HG02610 (cell line): Measurements from ENCODE around the gene PROK1.
"Not testable (repeated sequence)": the region's sequence is repeated elsewhere in the genome, so short reads cannot be mapped to it uniquely, and the experiment has no call there.

Experiments used
- ATAC-seq: cut with Tn5 transposase; IDR thresholded peaks from one replicate; pipeline ENCODE4 v1.9.1; 2021; ENCODE audit warnings: mild to moderate bottlenecking, moderate library complexity; ENCODE audit not compliant: unreplicated experiment

Gene PROK1, protein sequence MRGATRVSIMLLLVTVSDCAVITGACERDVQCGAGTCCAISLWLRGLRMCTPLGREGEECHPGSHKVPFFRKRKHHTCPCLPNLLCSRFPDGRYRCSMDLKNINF

DNA sequence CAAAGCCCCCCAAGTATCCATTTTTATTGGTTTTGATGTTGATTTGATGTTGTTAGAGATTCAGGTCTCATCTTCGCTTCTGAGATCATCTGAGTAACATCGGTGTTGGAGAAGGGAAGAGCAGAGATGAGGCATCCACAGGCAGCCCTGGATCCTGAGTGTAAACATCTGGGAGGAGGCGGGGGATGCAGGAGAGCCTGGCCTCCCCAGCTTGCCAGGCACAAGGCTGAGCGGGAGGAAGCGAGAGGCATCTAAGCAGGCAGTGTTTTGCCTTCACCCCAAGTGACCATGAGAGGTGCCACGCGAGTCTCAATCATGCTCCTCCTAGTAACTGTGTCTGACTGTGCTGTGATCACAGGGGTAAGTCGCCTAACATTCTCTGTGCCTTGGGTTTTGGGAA lies at the start of gene PROK1:
PROK1 (plus strand) TSS at position 221 of the 400 bp plus-strand sequence; CDS start at position 289, 68 bp downstream.
- ATAC-seq, result no peak

GRCh38 chr1:110403805-110404204 lies 47.1 kb upstream of the PROK1 start:
- ATAC-seq, result no peak

DNA sequence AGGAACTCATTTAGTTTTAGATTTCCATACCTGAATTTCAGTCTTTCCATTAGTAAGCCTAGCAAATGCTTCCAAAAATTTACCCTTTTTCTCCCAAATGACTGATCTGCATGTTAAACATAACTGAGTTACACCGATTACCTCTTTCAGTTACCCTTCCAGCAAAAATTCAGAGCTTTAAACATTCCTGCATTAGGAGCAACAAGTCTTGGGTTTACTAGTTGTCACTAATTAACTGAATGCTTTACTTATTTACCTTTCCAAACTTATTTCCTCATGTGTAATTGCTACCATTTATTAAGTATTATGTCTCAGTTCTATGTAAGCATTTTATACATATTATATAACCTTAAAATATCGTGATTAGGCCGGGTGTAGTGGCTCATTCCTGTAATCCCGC lies 46.5 kb upstream of the PROK1 start:
- no peak for ATAC-seq

DNA sequence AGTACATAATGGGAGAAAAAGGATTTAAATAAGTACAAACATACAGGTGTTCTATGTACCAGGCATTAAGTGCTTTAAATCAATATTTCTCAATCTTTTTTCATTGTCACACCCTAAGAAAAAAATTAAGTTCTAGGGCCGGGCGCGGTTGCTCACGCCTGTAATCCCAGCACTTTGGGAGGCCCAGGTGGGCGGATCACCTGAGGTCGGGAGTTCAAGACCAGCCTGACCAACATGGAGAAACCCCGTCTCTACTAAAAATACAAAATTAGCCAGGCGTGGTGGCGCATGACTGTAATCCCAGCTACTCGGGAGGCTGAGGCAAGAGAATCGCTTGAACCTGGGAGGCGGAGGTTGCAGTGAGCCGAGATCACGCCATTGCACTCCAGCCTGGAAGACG lies 44.5 kb upstream of the PROK1 start:
- not testable (repeated sequence) for ATAC-seq

DNA sequence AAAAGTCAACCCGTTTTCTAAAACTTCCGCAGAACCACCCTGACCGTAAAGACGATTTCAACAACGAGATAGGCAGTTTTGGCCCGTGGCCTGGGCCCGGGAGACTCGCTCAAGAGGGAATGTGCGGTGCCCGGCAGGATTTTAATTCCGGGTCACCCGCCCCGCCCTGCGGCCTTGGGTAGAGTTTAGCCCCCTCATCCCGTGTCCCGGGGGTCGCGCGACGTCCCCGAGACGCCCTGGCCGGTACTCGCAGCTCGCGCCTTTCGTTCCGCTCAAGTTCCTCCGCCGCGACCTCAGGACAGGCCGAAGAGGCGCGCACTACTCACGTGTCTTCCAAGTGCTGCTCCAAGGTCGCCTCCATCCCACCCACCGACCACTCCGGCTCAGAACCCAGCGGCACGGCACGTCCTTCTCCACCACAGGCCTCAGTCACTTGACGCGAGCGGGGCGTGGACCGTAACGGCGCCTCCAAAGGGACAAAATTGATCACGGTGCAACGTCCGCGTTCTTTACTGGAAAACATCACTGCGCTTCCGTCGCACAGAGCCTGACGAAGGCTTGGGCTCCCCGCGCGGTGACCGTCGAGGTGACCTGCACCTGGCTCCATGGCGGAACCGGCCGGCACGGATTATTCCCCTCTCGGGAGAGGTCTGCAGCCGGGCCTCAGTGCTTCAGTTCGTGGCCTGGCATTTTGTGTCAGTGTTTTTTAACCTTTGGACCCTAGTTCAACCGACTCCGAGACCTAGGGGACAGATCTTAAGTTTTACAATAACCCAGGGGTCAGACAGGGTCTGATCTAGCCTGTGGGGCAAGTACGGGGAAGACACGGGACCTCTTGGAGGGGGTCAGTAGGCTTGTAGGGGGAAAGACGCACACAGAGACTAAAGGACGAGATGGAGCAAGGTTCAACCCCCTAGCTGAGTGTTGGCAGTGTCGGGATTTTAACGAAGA lies 43.4 kb upstream of the PROK1 start, which contains the start of gene LAMTOR5:
LAMTOR5 (minus strand) TSS at position 435 of the 951 bp plus-strand sequence; CDS start at position 361, 74 bp downstream.
- peak; percentile 93 for ATAC-seq

DNA sequence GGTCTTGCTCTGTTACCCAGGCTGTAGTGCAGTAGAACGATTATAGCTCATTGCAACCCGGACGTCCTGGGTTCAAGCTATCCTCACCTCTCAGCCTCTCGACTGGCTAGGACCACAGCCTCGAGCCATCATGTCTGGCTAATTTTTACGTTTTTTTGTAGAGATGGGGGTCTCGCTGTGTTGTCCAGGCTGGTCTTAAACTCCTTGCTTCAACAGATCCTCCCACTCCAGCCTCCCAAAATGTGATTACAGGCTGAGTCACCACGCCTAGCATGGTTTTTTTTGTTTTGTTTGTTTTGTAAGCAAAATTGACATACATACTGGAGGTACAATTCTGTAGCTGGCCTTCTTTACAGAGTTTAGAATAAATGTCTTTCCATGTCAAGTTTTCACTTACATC lies 42.5 kb upstream of the PROK1 start:
- ATAC-seq, result no peak

DNA sequence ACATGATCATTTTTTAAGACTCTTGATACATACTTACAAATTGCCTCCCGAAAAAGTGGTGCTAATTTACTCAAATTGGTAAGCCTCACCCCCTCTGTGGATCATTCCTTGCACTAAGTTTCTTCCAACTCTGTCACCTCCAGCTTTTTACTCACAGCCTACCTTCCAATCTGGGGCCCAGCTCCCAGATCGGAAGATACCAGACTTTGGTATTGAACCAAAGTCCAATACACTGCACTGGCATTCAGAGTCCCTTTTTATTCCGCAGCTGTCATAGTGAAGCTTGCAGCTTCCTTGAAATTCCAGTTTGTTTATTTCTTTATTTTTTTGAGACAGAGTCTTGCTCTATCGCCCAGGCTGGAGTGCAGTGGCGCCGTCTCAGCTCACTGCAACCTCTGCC lies 41.6 kb upstream of the PROK1 start:
- no peak for ATAC-seq

- ATAC-seq, result no peak
Observed at GRCh38 chr1:110411173-110411735, 39.7 kb upstream of the PROK1 start.

GRCh38 chr1:110412576-110412975 lies 38.4 kb upstream of the PROK1 start:
- peak; percentile 37 for ATAC-seq

GRCh38 chr1:110413045-110413444 lies 37.9 kb upstream of the PROK1 start:
- ATAC-seq, result not testable (repeated sequence)

DNA sequence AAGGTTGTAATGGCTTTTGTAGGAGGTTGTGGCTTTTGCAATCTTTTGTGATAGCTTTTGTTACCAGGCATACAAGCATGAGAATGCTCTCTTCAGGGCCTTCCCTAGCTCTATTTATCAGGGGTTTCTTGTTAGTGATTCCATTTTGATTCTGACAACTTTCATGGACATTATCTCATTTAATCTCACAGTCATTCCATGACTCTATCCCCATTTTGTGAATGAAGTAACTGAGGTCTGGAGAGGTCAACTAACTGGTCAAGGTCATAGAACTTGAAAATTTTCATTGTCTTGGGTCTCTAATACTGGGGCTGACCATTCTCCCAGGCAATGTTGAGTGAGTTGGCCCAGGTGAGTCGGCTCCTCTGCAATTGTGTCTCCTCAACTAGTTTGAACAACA lies 32.2 kb upstream of the PROK1 start:
- ATAC-seq, result no peak

- ATAC-seq, result no peak
Observed at GRCh38 chr1:110420023-110420662, 30.8 kb upstream of the PROK1 start.

DNA sequence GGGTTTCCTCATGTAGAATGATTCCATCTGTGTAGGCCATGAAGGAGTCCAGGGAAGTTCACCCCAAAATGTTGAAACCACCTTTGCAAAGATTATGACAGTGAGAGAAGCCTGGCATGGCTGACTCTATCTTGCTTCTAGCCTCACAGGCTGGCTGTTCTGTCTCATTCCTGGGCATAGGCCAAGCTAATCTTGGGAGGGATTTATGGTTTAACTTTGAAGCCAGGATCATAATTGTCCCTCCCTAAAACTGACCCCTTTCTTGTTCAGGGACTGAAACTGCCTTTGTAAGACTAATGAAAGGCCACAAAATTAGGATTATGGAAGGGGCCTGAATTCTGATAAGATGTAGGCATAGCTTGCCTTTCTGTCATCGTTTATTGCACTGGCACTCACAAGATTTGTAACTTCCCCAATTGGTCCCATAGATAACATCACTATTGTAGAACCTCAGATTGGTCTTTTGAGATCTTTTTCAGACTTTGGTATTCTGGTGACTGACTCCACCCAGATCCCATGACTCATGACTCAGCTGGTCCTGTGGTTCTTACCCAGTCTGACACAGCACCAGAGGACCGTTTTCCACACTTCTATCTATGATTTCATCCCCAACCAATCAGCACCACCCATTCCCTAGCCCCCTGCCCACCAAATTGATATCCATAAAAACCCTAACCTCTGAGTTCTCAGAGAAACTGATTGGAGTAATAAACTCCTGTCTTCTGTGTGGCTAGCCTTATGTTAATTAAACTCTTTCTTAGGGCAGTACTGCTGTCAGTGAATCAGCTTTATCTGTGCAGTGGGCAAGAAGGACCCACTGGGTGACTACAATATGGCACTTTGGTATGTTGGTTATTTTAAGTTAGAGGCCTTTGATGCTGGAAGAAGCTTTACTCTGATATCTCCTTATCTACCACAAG lies 29.8 kb upstream of the PROK1 start:
- ATAC-seq, result no peak

GRCh38 chr1:110424699-110425611 lies 26.0 kb upstream of the PROK1 start:
- ATAC-seq, result no peak

- ATAC-seq, result no peak
Observed at GRCh38 chr1:110425612-110426152, 25.3 kb upstream of the PROK1 start.

GRCh38 chr1:110426854-110427253 lies 24.1 kb upstream of the PROK1 start:
- ATAC-seq, result no peak

DNA sequence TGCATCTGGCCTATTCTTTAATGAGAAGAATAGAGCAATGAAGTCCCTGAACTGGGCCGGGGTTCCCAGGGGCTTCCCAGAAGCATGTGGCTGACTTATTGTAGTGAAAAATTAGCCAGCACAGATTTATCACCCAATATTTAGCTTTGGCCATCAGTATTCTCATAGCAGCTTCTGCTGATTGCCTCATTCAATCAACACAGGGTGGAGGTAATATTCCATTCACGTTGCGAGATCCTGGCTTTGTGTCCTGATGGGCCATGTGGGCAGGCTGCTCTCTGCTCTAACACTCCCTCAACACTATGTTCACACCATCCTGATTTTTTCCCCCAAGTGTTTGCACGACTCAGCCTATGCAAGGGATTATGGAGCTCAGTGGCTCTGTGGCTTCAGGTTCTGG lies 22.0 kb upstream of the PROK1 start:
- no peak for ATAC-seq

DNA sequence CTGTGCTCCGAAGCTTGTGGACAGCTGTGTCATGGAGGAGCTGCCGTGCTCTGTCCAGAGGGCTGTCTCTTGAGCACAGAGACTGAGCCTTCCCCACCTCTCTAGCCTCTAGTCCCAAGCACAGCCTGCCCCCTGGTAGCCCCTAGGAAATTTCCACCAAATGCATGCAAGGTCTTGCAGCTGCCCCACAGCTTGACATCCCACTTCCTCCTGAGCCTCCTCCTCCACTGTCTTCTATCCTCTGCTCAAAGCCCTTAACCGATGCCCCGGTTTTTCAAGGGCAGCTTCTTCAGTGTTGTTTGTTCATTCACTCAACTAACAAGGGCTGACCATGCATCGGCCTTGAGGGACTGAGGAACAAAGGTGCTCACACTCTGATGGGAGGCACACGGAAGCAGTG lies 20.6 kb upstream of the PROK1 start:
- no peak for ATAC-seq

- no peak for ATAC-seq
Observed at GRCh38 chr1:110430901-110431300, 20.0 kb upstream of the PROK1 start.
